Measurements from ENCODE around the gene WBP2. TPM values are rescaled to one million over a fixed set of nuclear protein-coding genes. Genes with fewer than 3 reads are reported as not detected.

WBP2 gene
- total RNA-seq, 2 experiments from 2014 or later = 98.5 to 114 TPM

DNA sequence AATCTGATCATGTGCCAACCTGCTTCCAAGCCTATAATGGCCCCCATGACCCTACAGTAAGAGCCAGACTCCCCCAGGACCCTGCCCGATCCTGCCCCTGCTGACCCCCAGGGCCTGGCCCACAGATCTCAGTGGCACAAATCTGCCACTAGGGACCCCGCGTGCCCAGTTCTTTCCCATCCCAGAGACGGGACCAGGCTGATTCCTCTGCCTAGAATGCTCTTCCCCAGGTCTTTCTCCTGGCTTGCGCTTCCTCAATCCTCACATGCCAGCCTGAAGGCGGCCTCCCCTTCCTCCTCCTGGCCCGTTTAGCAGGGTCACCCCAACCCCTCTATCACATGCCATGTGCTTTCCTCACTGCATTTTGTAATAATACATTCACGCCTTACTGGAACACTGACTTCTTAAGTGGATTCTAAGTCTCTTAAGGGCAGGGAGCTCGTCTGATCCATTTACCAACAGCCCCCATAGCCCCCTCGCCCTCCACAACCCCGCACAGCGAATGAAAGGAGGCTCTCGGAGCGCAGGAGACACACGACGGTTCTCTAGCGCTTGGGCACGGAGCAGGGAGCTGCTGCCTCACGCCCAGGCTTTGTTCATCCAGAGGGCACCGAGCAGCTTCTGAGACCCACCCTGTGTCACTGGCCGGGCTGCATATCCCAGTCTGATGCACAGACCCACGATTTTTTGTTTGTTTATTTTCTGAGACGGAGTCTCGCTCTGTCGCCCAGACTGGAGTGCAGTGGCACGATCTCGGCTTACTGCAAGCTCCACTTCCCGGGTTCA lies 40.4 kb upstream of the WBP2 start:
- Histone ChIP-seq H3K36me3 (ENCODE audit: insufficient read depth, low read length) (peaks cover 49% of the 10 kb centered on the region), H3K27me3 (ENCODE audit: control insufficient read depth in 1 of 2, insufficient read depth in 2 of 2, low read length in 2 of 2) (no peaks in the 10 kb centered on the region), H3K4me1 (ENCODE audit: insufficient read depth, low read length) (peaks cover 33% of the 10 kb centered on the region), H3K4me3 (ENCODE audit: low read length) (peak overlapping the region; percentile 57), H3K9me3 (ENCODE audit: control insufficient read depth in 1 of 2, insufficient read depth in 1 of 2, low read length in 2 of 2) (no peaks in the 10 kb centered on the region), H3K27ac (ENCODE audit: low read depth in 1 of 2, low read length in 2 of 2) (no peak overlapping the region)
- Mint-ChIP-seq H3K4me3 (peak overlapping the region; percentile 49), H3K9me3 (no peaks in the 10 kb centered on the region), H3K4me1 (ENCODE audit: low read depth) (peaks cover 25% of the 10 kb centered on the region), H3K27ac (peak overlapping the region; percentile 35), H3K27me3 (no peaks in the 10 kb centered on the region), H3K36me3 (ENCODE audit: low read depth) (peaks cover 36% of the 10 kb centered on the region)
- intact Hi-C loops (cut with DNase I, micrococcal nuclease) = loop anchor here (1.0 to 2.0 kb wide), 4 partner anchors 17 to 113 kb away; partner anchors contain the start of genes TRIM47 (in 1 of the 2) and WBP2 (in 1 of the 2)
- ChIA-PET CTCF (interaction anchor here (0.7 to 2.1 kb wide), 15 partner anchors 8 to 384 kb away, joined by 3 to 50 read pairs (median 6); partner anchors contain the start of genes MRPL38, TRIM47, UNK and WBP2), POLR2A (interaction anchor here (0.6 to 3.5 kb wide), 18 partner anchors 14 to 131 kb away, joined by 3 to 74 read pairs (median 7); partner anchors contain the start of genes ACOX1, GALK1, TEN1 and TRIM47)
- ATAC-seq (ENCODE audit: poor library complexity) (no peak), DNase-seq (peak in 1 of 14 experiments; percentile 41)
- TF ChIP-seq CTCF (IDR thresholded peaks at IDR 0.05) = no peak

DNA sequence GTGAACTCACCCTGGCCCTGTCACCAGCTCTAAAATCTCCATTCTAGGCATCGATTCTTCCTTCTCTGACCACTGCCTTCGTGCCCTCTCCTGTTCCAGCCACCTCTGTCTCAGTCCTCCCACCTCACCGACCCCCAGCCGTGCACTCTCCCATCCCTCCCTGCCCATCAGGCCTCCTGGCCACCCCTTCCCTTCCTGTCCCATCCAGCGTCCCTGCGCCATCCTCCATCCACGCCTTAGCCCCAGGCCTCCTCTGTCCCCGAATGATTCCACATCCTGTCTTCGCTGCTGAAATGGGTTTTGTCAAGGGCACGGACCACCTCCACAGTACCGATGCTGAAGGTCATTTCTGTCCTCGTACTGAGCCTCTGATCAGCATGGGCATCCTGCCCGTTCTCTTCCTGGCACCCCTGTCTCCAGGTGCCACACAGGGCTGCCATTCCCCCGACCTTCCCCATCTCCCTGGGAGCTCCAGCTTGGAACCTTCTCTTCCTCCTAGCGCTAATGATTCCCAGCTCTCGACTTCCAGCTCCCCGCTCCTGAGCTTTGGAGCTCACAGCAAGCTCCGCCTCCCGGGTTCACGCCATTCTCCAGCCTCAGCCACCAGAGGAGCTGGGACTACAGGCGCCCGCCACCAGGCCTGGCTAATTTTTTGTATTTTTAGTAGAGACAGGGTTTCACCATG lies 39.1 kb upstream of the WBP2 start:
- H3K9me3 ChIP-seq (ENCODE audit: control insufficient read depth in 1 of 2, insufficient read depth in 1 of 2, low read length in 2 of 2) = no peaks in the 10 kb centered on the region
- peaks cover 25% of the 10 kb centered on the region for H3K4me1 Mint-ChIP-seq (ENCODE audit: low read depth)
- H3K4me1 ChIP-seq (ENCODE audit: insufficient read depth, low read length) = peaks cover 33% of the 10 kb centered on the region
- CTCF ChIA-PET = interaction anchor here (1.6 kb wide), 1 partner anchor 16 kb away, joined by 7 read pairs; the partner anchor contains the start of gene TRIM47
- H3K36me3 Mint-ChIP-seq (ENCODE audit: low read depth) = peaks cover 31% of the 10 kb centered on the region
- no peak overlapping the region for H3K4me3 ChIP-seq (ENCODE audit: low read length)
- peak overlapping the region; percentile 76 for H3K4me3 Mint-ChIP-seq
- no peak for DNase-seq
- H3K27ac ChIP-seq (ENCODE audit: low read depth in 1 of 2, low read length in 2 of 2) = no peak overlapping the region
- no peak for TF ChIP-seq CTCF (IDR thresholded peaks at IDR 0.05)
- H3K36me3 ChIP-seq (ENCODE audit: insufficient read depth, low read length) = peaks cover 38% of the 10 kb centered on the region
- peak overlapping the region; percentile 13 for H3K27ac Mint-ChIP-seq
- no peaks in the 10 kb centered on the region for H3K27me3 ChIP-seq (ENCODE audit: control insufficient read depth in 1 of 2, insufficient read depth in 2 of 2, low read length in 2 of 2)
- no peaks in the 10 kb centered on the region for H3K27me3 Mint-ChIP-seq
- no peaks in the 10 kb centered on the region for H3K9me3 Mint-ChIP-seq
- intact Hi-C loops (cut with DNase I, micrococcal nuclease) = no loop called here
- POLR2A ChIA-PET = interaction anchor here (1.7 to 3.5 kb wide), 2 partner anchors 19 to 39 kb away, joined by 6 to 74 read pairs; partner anchors contain the start of gene WBP2
- ATAC-seq (ENCODE audit: poor library complexity) = no peak

DNA sequence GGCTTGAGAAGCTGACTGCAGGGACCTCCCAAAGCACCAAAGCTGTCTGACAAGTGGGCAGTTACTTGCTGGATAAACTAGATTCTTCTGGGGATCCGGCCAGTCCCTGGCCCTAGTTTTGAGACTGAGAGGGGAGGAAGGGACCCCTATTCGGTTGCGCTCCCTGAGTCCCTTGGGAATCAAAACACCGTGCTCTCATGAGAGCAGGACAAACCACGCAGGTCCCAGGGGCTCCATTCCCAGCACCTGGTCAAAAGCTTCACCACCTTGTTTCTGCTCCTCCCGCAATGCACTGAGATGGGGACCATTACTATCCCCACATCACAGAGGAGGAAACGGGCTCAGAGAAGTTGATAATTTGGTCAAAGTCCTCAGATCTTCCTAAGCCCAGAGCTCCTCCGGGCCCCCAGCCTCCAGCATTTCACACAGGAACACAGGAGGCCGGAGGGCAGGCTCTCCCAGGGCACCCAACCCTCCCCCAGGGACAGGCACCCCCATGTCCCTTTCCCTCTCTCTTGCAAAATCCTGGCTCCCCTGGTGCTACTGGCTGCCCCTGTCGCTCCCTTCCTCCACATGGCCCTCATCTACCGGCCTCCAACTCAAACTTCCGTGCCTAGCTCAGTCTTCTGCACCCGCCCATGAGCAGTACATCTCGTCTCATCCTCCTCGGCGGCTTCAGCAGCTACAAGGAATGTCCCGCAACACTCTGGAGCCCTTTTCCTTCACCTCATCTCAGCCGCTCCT lies 38.3 kb upstream of the WBP2 start:
- peaks cover 33% of the 10 kb centered on the region for H3K4me1 ChIP-seq (ENCODE audit: insufficient read depth, low read length)
- H3K27ac Mint-ChIP-seq = peak overlapping the region; percentile 13
- ATAC-seq (ENCODE audit: poor library complexity) (no peak), DNase-seq (no peak)
- intact Hi-C loops (cut with DNase I, micrococcal nuclease) = no loop called here
- H3K4me3 ChIP-seq (ENCODE audit: low read length) = no peak overlapping the region
- H3K4me3 Mint-ChIP-seq = peak overlapping the region; percentile 76
- H3K27me3 ChIP-seq (ENCODE audit: control insufficient read depth in 1 of 2, insufficient read depth in 2 of 2, low read length in 2 of 2) = no peaks in the 10 kb centered on the region
- ChIA-PET POLR2A (interaction anchor here (1.7 kb wide), 1 partner anchor 18 kb away, joined by 6 read pairs; no protein-coding TSS in a partner anchor), CTCF (interaction anchor here (1.6 kb wide), 1 partner anchor 16 kb away, joined by 7 read pairs; the partner anchor contains the start of gene TRIM47)
- peaks cover 25% of the 10 kb centered on the region for H3K4me1 Mint-ChIP-seq (ENCODE audit: low read depth)
- no peaks in the 10 kb centered on the region for H3K27me3 Mint-ChIP-seq
- peaks cover 24% of the 10 kb centered on the region for H3K36me3 Mint-ChIP-seq (ENCODE audit: low read depth)
- TF ChIP-seq CTCF (IDR thresholded peaks at IDR 0.05) = no peak
- no peaks in the 10 kb centered on the region for H3K9me3 Mint-ChIP-seq
- no peaks in the 10 kb centered on the region for H3K9me3 ChIP-seq (ENCODE audit: control insufficient read depth in 1 of 2, insufficient read depth in 1 of 2, low read length in 2 of 2)
- peaks cover 32% of the 10 kb centered on the region for H3K36me3 ChIP-seq (ENCODE audit: insufficient read depth, low read length)
- H3K27ac ChIP-seq (ENCODE audit: low read depth in 1 of 2, low read length in 2 of 2) = no peak overlapping the region

Data from CD4-positive, alpha-beta T cell (primary cell).